Gastrocnemius medialis (tissue), 4 donors: Measurements from ENCODE around the gene CARM1. TPM values are rescaled to one million over a fixed set of nuclear protein-coding genes. Genes with fewer than 3 reads are reported as not detected.
"Not testable (repeated sequence)": the region's sequence is repeated elsewhere in the genome, so short reads cannot be mapped to it uniquely, and the experiment has no call there.

Source experiments
- ATAC-seq, 2 donors: fragments of 150-250 bp; one replicate each; pipeline ENCODE4 v1.9.1; 2016
- DNase-seq, 2 donors: peaks; one replicate each; pipeline ENCODE4 v3.0.0-alpha.2; 2019
- H3K27ac ChIP-seq, 4 donors: fragments of 200-600 bp; sonication (generic); 1 replicate in 1 of 4; 2 replicates in 3 of 4; pipeline ENCODE4 v1.5.1; 2016 to 2018; ENCODE audit warnings: mild to moderate bottlenecking in 2 of 4, moderate library complexity in 1 of 4
- H3K27me3 ChIP-seq, 3 donors: fragments of 200-600 bp; sonication (generic) in 2 of 3; 1 replicate in 1 of 3; 2 replicates in 2 of 3; pipeline versions ENCODE4 v1.5.1 to v1.6.0; 2016 to 2019; ENCODE audit warnings: mild to moderate bottlenecking in 1 of 3, moderate library complexity in 1 of 3
- H3K36me3 ChIP-seq, 2 donors: fragments of 200-600 bp; sonication (generic) in 1 of 2; one replicate each; pipeline ENCODE4 v1.5.1; 2017 to 2018
- H3K4me1 ChIP-seq, 2 donors: fragments of 200-600 bp; sonication (generic) in 1 of 2; one replicate each; pipeline ENCODE4 v1.5.1; 2016 to 2017; ENCODE audit warnings: mild to moderate bottlenecking in 2 of 2
- H3K4me3 ChIP-seq, 4 donors: fragments of 200-600 bp; sonication (generic) in 3 of 4; 1 replicate in 1 of 4; 2 replicates in 3 of 4; pipeline ENCODE4 v1.5.1; 2016 to 2019; ENCODE audit warnings: mild to moderate bottlenecking in 2 of 4
- H3K9me3 ChIP-seq, 3 donors: fragments of 200-600 bp; sonication (generic) in 2 of 3; 1 replicate in 1 of 3; 2 replicates in 2 of 3; pipeline ENCODE4 v1.5.1; 2016 to 2019
- CTCF ChIP-seq, 5 experiments: fragments of 450-650 bp in 3 of 5; fragments of 200-600 bp in 2 of 5; sonication (generic) in 2 of 5; IDR thresholded peaks in 4 of 5; conservative IDR thresholded peaks in 1 of 5; 1 replicate in 4 of 5; 2 replicates in 1 of 5; pipeline ENCODE4 v1.5.1; 2016 to 2019; ENCODE audit warnings: antibody characterized with exemption in 5 of 5, mild to moderate bottlenecking in 3 of 5, moderate library complexity in 3 of 5
- POLR2A ChIP-seq, 2 donors: fragments of 450-650 bp; IDR thresholded peaks; one replicate each; pipeline ENCODE4 v1.6.1; 2017; ENCODE audit warnings: antibody characterized with exemption in 2 of 2, mild to moderate bottlenecking in 2 of 2, moderate library complexity in 2 of 2
- in situ Hi-C, 4 donors: fragments of 200-750 bp; cut with MboI; loops; one replicate each; pipeline versions ENCODE4 v1.15.0 to v1.8.0; 2017; ENCODE audit warnings: low sequenced_read_pairs in 4 of 4
- intact Hi-C: fragments of 100-400 bp; cut with DNase I; formaldehyde crosslinking; loops from one replicate; pipeline ENCODE4 v1.15.1; 2023; ENCODE audit warnings: low total_unique reads
- total RNA-seq, 4 donors: library from RNA; depleted of rRNA; stranded (reverse); fragments of >200 nt; gene quantifications; one replicate each; pipeline versions ENCODE4 v1.1.0 to v1.2.3, GENCODE V29; 2016

CARM1 gene
- total RNA-seq, 4 donors from 2014 or later, result 31.2 to 58.5 (median 53.0) TPM

DNA sequence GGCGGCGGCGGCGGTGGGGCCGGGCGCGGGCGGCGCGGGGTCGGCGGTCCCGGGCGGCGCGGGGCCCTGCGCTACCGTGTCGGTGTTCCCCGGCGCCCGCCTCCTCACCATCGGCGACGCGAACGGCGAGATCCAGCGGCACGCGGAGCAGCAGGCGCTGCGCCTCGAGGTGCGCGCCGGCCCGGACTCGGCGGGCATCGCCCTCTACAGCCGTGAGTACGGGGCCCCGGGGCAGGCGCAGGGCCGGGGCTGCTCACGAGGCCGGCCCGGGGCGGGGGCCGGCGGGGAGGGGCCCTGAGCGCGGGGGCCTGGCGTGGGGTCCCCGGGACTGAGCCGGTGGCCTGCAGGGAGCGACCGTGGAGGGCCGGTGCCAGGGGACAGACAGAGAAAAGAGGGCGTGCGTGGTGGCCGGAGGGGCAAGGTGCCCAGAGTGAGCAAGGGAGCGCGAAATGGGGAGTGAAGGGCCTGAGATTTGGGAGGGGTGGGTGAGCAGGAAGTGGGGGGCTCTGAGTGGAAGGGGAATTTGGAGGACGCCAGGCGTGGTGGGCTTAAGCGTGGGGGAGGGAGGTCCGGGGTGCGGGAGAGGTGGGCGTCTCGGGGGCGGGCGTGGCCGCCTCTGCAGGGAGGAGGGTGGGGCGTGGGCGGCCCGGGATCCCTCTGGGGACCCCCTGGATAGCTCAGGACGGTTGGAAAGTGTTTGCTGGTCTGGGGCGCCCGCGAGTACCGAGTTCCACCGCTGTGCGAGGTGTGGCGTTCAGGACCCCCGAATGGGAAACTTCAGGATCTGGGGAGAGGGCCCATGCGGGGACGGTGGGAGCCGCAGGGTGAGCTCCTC, 575 bp downstream of the CARM1 start:
- H3K36me3 ChIP-seq, result no peaks in the 10 kb centered on the region
- no peaks in the 10 kb centered on the region for H3K9me3 ChIP-seq
- TF ChIP-seq CTCF (IDR thresholded peaks at IDR 0.05 in 4 of 5, conservative IDR thresholded peaks at IDR 0.05 in 1 of 5) (peak in 3 of 5 experiments; percentile 20 to 50 (median 39)), POLR2A (IDR thresholded peaks at IDR 0.05) (peak in 1 of 2 donors; percentile 9)
- in situ Hi-C loops (loop anchor here in 3 of 4 donors (5.0 to 10.0 kb wide), 3 partner anchors 53 to 63 kb away; partner anchors contain the start of genes TIMM29 (in 2 of the 3) and YIPF2 (in 2 of the 3)), intact Hi-C loops (loop anchor here (1.0 to 5.0 kb wide), 5 partner anchors 35 to 305 kb away; partner anchors contain the start of genes CDKN2D, KRI1, TIMM29 and TMED1)
- ATAC-seq (peak in 1 of 2 donors; percentile 0), DNase-seq (peak; percentile 18 to 53)
- peaks cover 27 to 32% of the 10 kb centered on the region in 2 donors for H3K4me1 ChIP-seq
- peak overlapping the region; percentile 66 to 86 (median 78) for H3K4me3 ChIP-seq
- peak overlapping the region; percentile 84 to 98 (median 94) for H3K27ac ChIP-seq
- H3K27me3 ChIP-seq, result no peaks in the 10 kb centered on the region

GRCh38 chr19:10872546-10873107, 1.3 kb downstream of the CARM1 start:
- intact Hi-C loops, result loop anchor here (5.0 kb wide), 2 partner anchors 40 to 305 kb away; partner anchors contain the start of genes CDKN2D and KRI1
- Histone ChIP-seq H3K36me3 (no peaks in the 10 kb centered on the region), H3K27ac (peak overlapping the region; percentile 84 to 98 (median 94)), H3K27me3 (no peaks in the 10 kb centered on the region), H3K9me3 (no peaks in the 10 kb centered on the region), H3K4me3 (peak overlapping the region; percentile 66 to 86 (median 78)), H3K4me1 (peaks cover 34 to 38% of the 10 kb centered on the region in 2 donors)
- ATAC-seq (no peak), DNase-seq (no peak)
- in situ Hi-C loops, result loop anchor here in 3 of 4 donors (5.0 to 10.0 kb wide), 3 partner anchors 52 to 62 kb away; partner anchors contain the start of genes TIMM29 (in 2 of the 3) and YIPF2 (in 2 of the 3)
- TF ChIP-seq POLR2A (IDR thresholded peaks at IDR 0.05) (no peak), CTCF (IDR thresholded peaks at IDR 0.05 in 4 of 5, conservative IDR thresholded peaks at IDR 0.05 in 1 of 5) (no peak)

DNA sequence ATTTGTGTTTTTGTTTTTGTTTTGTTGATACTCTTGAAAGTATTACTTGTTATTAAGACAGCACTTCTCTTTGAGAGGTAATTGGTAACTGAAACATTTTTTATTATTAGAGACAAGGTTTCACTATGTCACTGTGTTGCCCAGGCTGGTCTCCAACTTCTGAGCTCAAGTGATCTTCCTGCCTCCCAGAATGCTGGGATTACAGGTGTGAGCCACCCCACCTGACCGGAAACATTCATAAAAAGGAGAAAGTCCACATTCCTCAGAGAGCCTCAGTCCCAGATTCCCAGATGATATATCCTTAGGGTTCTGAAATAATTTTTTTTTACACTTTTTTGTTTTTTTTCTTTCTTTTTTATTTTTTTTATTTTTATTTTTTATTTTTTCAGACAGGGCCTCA, 2.7 kb downstream of the CARM1 start:
- TF ChIP-seq CTCF (IDR thresholded peaks at IDR 0.05 in 4 of 5, conservative IDR thresholded peaks at IDR 0.05 in 1 of 5), result no peak
- no peak for TF ChIP-seq POLR2A (IDR thresholded peaks at IDR 0.05)
- peaks cover 48 to 51% of the 10 kb centered on the region in 2 donors for H3K4me1 ChIP-seq
- peak overlapping the region; percentile 84 to 98 (median 92) for H3K27ac ChIP-seq
- no peak for ATAC-seq
- intact Hi-C loops, result loop anchor here (5.0 kb wide), 2 partner anchors 38 to 307 kb away; partner anchors contain the start of genes CDKN2D and KRI1
- no peaks in the 10 kb centered on the region for H3K27me3 ChIP-seq
- DNase-seq, result no peak
- H3K4me3 ChIP-seq, result no peak overlapping the region
- no peaks in the 10 kb centered on the region for H3K36me3 ChIP-seq
- in situ Hi-C loops, result loop anchor here in 3 of 4 donors (5.0 to 10.0 kb wide), 3 partner anchors 51 to 61 kb away; partner anchors contain the start of genes TIMM29 (in 2 of the 3) and YIPF2 (in 2 of the 3)
- H3K9me3 ChIP-seq, result no peaks in the 10 kb centered on the region

DNA sequence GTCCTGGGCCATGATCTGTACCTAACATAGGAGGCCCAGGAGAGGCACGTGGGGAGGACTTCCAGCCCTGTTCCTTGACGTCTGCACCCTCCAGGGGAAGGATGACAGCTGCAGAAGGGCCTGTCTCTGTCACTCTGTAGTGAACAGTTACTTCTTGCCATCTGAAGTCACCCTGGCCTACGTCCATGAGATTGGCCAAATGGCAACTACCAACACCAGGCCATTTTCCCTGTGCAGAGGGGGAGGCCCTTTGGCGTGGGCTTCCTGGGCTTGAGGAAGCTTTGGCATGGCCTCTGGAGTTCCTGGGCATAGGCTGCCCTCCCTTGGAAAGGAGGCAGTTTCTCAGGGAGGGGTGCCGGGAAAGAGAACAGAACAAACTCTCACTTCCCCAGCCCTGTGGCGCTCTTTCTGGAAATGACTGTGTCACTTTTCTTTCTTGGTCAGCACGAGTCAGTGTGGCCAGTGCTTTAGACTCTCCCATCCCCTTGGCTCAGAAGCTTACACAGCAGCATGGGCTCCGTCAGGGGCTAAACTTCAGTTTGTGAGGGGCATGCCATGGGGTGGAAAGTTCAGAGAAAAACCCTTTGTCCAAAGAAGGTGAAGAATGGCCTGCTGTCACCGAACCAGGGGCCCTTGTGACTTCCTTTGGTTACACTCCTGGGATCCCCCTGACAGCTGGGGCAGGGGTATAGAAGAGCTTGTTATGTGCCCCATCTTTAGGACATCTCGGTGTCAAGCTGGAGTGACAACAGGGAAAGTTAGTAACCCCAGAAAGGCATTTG, 5.3 kb downstream of the CARM1 start:
- TF ChIP-seq POLR2A (IDR thresholded peaks at IDR 0.05) (peak in 1 of 2 donors; percentile 36), CTCF (IDR thresholded peaks at IDR 0.05 in 4 of 5, conservative IDR thresholded peaks at IDR 0.05 in 1 of 5) (no peak)
- in situ Hi-C loops (loop anchor here in 2 of 4 donors (10.0 kb wide), 2 partner anchors 48 to 58 kb away; partner anchors contain the start of genes TIMM29 (in 1 of the 2) and YIPF2 (in 1 of the 2)), intact Hi-C loops (no loop called here)
- peaks cover 72 to 75% of the 10 kb centered on the region in 2 donors for H3K4me1 ChIP-seq
- peak overlapping the region in 2 of 4 donors; percentile 12 to 16 for H3K4me3 ChIP-seq
- no peaks in the 10 kb centered on the region for H3K36me3 ChIP-seq
- no peaks in the 10 kb centered on the region for H3K9me3 ChIP-seq
- no peaks in the 10 kb centered on the region for H3K27me3 ChIP-seq
- peak overlapping the region; percentile 84 to 98 (median 92) for H3K27ac ChIP-seq
- DNase-seq, result peak; percentile 84 to 96
- ATAC-seq, result peak; percentile 81 to 83

DNA sequence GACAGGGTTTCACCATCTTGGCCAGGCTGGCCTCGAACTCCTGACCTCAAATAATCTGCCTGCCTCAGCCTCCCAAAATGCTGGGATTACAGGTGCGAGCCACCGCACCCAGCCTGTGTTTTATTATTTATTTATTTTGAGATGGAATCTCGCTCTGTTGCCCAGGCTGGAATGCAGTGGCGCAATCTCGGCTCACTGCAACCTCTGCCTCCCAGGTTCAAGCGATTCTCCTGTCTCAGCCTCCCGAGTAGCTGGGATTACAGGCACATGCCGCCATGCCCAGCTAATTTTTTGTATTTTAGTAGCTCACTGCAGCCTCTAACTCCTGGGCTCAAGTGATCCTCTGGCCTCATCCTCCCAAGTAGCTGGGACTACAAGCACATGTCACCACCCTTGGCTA, 6.3 kb downstream of the CARM1 start:
- H3K4me1 ChIP-seq, result peaks cover 77 to 81% of the 10 kb centered on the region in 2 donors

More for the DNA sequence above, 6.3 kb downstream of the CARM1 start:
- not testable (repeated sequence) for DNase-seq, H3K9me3 ChIP-seq, ATAC-seq, H3K27me3 ChIP-seq, H3K36me3 ChIP-seq, H3K4me3 ChIP-seq
- peak overlapping the region; percentile 84 to 98 (median 92) for H3K27ac ChIP-seq
- intact Hi-C loops, result loop anchor here (2.0 kb wide), 1 partner anchor 19 kb away; no protein-coding TSS in a partner anchor
- in situ Hi-C loops, result loop anchor here in 2 of 4 donors (10.0 kb wide), 2 partner anchors 47 to 57 kb away; partner anchors contain the start of genes TIMM29 (in 1 of the 2) and YIPF2 (in 1 of the 2)
